HPDE6-E6E7 (cell line): ENCODE data around the gene SYNJ2.
"Not testable (repeated sequence)": the region's sequence is repeated elsewhere in the genome, so short reads cannot be mapped to it uniquely, and the experiment has no call there.

Experiments
- DNase-seq: peaks from one replicate; pipeline ENCODE4 v3.0.0; 2011; ENCODE audit warnings: missing footprints; ENCODE audit errors: extremely low spot score

SYNJ2 gene

DNA sequence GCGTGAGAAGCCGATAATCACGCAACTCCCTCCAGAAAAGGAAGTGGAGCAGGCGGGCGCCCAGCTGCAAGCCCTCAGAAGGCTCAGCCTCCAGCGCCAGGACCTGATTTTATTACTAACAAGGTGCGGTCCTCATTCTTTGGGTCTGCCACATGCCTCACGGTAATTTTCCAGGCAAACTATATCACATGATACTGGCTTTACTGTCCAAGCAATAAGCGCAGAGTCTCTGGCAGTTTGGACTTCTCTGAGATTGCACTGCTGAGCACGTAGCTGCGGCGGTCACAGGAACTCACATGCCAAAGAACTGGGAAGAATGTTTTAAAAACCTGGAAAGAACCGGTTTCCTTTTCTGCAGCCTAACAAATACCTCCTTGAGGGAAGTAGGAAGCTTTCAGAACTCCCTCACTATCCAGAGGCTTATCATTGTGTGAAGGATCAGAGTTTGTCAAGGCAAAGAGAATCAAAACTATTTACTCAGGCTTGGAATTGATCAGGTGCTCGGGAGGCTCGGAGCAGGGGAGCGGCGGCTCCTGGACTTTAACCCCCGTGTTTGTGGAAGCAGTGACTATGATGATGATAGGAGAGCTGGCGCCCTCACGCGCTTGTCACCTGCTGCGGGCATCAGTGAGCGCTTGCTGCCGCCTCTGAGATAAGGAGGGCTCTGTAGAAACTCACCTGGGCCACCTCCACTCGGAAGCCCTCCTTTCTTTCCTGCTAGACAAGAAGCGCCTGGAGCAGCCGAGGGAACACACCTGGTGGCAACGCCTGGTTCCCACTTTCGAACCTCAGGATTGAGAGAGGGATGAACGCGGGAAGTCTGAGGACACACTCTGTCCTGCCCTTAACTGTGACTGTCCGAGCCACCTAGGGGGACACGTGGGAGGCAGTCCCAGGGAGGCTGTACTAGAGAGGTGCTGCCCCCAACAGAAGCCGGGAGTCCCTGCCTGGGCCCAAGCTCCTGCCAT is 27.2 kb upstream of the SYNJ2 start:
- no peak for DNase-seq

DNA sequence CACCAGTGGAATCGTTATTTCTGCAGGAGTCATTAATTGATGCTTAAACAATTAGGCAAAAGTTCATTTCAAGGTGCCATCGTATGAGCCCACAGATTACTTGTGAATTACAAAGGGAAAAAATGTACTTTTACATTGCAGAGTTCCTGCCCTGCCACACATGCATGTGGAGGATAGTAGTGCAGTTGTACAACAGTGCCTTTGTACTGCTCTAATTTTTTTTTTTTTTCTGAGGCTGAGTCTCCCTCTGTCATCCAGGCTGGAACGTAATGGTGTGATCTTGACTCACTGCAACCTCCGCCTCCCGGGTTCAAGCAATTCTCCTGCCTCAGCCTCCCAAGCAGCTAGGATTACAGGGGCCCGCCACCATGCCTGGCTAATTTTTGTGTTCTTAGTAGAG is 26.0 kb upstream of the SYNJ2 start:
- no peak for DNase-seq

DNA sequence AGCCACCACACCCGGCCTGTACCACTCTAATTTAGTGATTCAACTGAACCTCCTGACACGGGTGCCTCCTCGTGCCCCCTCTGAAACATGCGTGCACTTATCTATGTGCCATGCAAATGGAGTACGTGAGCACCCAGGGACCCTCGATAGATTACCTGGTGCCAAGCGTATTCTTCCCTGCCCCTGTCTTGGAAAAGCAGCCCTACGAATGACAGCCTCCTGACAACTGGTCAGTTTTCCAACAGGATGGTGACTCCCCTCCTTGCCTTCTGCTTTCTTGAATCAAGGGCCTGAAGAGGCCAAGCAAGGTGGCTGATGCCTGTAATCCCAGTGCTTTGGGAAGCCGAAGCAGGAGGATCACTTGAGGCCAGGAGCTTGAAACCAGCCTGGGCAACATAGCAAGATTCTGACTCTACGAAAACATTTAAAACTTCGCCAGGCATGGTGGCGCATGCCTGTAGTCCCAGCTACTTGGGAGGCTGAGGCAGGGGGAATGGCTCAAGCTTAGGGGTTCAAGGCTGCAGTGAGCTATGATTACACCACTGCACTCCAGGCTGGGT is 25.4 kb upstream of the SYNJ2 start:
- no peak for DNase-seq

DNA sequence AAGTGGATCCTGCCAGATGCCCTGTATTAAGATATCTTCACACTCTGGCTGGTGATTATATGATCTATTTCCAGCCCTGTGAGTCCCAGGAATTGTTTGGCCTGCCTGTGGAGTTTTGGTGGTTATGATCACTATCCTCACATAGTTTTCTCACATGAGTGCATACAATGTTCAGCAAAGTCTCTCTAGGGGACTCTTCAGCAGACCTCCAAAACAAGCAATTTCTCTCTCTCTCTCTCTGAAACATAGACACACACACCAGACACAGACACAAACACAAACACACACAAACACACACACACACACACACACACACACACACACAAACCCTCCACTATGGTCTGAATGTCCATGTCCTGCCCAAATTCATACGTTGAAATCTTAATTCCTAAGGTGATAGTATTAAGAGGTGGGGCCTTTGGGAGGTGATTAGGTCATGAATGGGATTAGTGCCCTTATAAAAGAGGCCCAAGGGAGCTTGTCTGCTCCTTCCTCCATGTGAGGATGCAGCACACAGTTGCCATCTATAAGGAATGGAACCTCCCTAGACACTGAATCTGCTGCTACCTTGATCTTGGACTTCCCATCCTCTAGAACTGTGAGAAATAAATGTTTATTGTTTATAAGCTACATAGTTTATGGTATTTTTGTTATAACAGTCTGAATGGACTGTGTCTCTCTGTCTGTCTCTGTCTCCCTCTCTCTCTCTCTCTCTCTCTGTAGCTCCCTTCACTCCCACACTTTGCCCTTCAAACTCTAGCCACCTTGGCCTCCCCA is 22.0 kb upstream of the SYNJ2 start:
- no peak for DNase-seq

GRCh38 chr6:157961153-157961831 is 20.4 kb upstream of the SYNJ2 start:
- DNase-seq = no peak

GRCh38 chr6:157961832-157962575 is 19.7 kb upstream of the SYNJ2 start:
- DNase-seq = no peak

- DNase-seq = no peak
Measured at GRCh38 chr6:157962601-157963302, 18.9 kb upstream of the SYNJ2 start.

DNA sequence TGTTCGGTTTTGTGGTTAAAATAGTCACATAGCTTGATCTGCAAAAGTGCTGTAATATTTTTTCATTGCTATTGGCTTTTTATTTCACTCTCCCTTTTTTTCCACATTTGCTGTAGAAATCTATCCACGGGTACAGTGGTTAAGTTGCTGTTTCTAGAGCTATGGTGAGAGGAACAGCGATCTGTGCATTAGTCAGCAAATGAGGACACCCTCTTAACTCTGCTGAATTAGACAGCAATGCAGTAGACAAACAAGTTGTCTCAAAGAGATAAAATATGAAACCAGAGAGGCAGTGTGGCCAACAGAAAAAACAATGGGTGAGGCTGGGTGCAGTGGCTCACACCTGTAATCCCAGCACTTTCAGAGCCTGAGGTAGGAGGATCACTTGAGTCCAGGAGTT is 17.6 kb upstream of the SYNJ2 start:
- no peak for DNase-seq

DNA sequence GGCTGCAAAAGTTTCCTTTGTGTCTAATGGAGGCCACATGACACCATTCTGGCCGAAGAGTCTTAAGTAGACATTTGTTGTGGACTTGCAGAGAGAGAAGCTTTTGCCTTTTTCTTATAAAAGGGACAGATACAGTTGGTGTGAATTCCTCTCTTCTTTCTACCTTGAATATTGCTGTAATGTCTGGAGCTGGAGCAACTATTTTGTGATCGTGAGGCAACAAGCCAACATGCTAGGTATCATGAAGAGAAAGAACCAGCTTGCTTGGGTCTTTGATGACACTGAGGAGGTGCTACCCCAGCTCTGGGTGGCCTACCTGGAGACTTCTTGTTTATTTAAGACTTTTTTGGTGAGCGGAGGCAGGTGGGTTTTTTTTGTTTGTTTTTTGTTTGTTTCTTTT is 16.3 kb upstream of the SYNJ2 start:
- DNase-seq = no peak

GRCh38 chr6:157966589-157966977 is 15.1 kb upstream of the SYNJ2 start:
- no peak for DNase-seq

DNA sequence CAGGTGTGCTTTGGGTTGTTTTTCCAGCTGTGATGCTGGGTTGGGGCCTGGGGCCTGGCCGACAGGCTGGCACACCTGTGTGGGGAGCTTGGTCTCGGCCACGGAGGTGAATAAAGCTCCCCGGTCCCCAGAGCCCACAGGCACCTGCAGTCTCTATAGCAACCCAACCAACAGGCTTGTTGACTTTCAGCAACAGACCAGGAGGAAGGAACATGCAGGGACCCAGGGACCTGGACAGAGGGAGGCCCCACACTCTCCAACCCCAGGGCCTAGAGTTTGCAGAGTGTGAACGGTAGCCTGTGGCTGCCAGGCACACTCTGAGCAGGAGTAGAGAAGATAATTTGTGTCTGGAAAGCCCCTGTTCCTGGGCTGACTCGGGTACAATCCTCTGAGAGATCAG is 14.6 kb upstream of the SYNJ2 start:
- DNase-seq = no peak

DNA sequence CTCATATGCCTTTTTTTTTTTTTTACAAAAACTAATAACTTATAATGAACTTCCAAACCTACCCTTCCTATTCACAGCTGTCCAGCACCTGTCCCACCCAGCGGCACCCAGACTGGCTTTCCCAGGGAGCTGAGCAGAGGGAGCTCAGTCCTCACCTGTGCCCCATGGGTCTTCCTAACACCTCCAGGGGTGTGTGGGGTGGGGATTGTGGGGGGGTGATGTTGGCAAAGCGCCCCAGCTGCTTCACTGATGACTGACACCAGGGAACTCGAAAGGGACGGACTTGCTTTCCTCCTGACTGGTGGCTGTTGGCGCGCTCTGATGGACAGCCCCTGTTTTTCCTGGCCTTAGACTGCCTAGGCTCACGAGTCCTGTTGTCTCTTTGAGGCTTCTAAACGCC is 14.2 kb upstream of the SYNJ2 start:
- DNase-seq = no peak

- DNase-seq = not testable (repeated sequence)
Measured at GRCh38 chr6:157972177-157972576, 9.5 kb upstream of the SYNJ2 start.

DNA sequence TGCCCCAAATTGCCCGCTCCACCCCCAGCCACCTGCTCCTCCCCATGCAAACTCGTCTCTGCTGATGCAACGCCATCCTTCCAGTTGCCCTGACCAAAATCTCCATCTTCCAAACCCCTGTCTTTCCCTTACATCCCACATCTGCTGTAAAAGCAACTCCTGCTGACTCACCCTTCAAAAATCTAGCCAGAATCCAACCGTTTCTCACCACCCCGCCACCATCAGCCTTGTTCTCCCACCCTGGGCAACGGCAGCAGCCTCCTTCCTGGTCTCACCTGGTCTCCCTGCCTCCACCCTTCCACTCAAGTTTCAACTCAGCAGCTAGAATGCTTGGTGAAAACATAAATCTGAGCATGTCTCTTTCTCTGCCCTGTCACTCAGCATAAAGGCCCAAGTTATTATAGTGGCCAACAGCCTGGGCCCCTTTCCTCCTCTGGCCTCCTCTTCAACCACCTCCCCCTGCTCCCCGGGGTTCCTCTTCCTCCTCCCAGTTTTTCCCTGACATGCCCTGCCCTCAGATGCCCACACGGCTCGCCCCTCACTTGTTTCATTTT is 7.2 kb upstream of the SYNJ2 start:
- no peak for DNase-seq

DNA sequence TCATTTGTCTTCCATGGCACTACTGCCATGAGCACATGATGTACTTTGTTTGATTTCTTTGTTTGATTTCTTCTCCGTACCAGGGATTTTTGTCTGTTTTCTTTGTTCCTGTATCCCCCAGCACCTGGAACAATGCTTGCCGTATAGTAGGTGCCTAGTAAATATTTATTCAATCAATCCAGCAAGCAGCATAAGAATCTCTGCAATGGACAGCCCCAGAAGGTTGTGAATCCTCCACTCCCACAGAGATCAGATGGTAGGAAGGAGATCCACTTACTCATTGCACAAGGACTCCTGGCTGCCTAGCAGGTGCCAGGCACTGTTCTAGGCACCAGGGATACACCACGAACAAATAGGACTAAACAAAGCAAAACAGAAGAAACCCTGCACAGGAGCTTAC is 6.7 kb upstream of the SYNJ2 start:
- no peak for DNase-seq

DNA sequence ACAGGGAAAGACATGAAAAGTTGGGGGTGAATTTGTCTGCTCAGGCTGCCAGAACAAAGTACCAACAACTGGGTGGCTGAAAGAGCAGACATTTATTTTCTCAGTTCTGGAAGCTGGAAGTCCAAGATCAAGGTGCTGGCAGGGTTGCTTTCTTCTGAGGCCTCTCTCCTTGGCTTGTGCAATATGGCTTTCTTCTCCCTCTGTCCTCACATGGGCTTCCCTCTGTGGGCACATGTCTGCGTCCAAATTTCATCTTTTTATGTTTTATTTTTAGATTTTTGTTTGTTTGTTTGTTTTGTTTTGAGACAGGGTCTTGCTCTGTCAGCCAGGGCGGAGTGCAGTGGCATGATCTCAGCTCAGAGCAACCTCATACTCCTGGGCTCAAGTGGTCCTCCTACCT is 6.2 kb upstream of the SYNJ2 start:
- DNase-seq = no peak

- DNase-seq = no peak
Measured at GRCh38 chr6:157976345-157977175, 5.1 kb upstream of the SYNJ2 start.

- no peak for DNase-seq
Measured at GRCh38 chr6:157977176-157977804, 4.4 kb upstream of the SYNJ2 start.
